Measurements from ENCODE around the gene RSU1.

RSU1 gene

GRCh38 chr10:16544099-16544498 is 273.1 kb downstream of the RSU1 start:
- no peak overlapping the region for H3K4me3 ChIP-seq (ENCODE audit: control insufficient read depth, low read depth, low read length)
- TF ChIP-seq CTCF (conservative IDR thresholded peaks at IDR 0.05; ENCODE audit: control insufficient read depth, insufficient read depth, low read depth, low read length) = no peak
- DNase-seq (ENCODE audit: low read depth) = no peak

All from fibroblast of mammary gland (primary cell).